GM15510 (cell line): ENCODE data around the gene HYAL3.

Source experiments
- POLR2A ChIP-seq: IDR thresholded peaks from 3 replicates; pipeline ENCODE4 v1.6.1; 2011; ENCODE audit warnings: borderline replicate concordance; ENCODE audit not compliant: insufficient read length; ENCODE audit errors: extremely low read depth

HYAL3 gene

GRCh38 chr3:50298836-50299637 lies at the start of gene HYAL3, which contains the start of gene NAA80:
Gene HYAL3, minus strand, starts transcription at chr3:50299405. Its CDS starts 3,803 bp downstream, at chr3:50295602.
Gene NAA80, minus strand, starts transcription at chr3:50299405. Its CDS starts 1,942 bp downstream, at chr3:50297463.
- TF ChIP-seq POLR2A, result peak; percentile 93

GRCh38 chr3:50347187-50347813 lies 48.1 kb upstream of the HYAL3 start:
- no peak for TF ChIP-seq POLR2A

- no peak for TF ChIP-seq POLR2A
Measured at GRCh38 chr3:50345586-50346234, 46.5 kb upstream of the HYAL3 start, which contains the start of gene ZMYND10. Gene ZMYND10, minus strand, starts transcription at chr3:50345732. Its CDS starts 153 bp downstream, at chr3:50345579.

GRCh38 chr3:50345008-50345407 lies 45.8 kb upstream of the HYAL3 start:
- no peak for TF ChIP-seq POLR2A

- no peak for TF ChIP-seq POLR2A
Measured at GRCh38 chr3:50342813-50343633, 43.8 kb upstream of the HYAL3 start.

GRCh38 chr3:50341996-50342650 lies 42.9 kb upstream of the HYAL3 start:
- TF ChIP-seq POLR2A, result no peak

- no peak for TF ChIP-seq POLR2A
Measured at GRCh38 chr3:50341537-50341936, 42.3 kb upstream of the HYAL3 start.

GRCh38 chr3:50340448-50341329 lies 41.5 kb upstream of the HYAL3 start, which contains the start of gene RASSF1:
Gene RASSF1, minus strand, starts transcription at chr3:50340836. Its CDS starts 31 bp downstream, at chr3:50340805.
- peak; percentile 83 for TF ChIP-seq POLR2A

GRCh38 chr3:50340147-50340447 lies 40.9 kb upstream of the HYAL3 start:
- no peak for TF ChIP-seq POLR2A

GRCh38 chr3:50339485-50340146 lies 40.4 kb upstream of the HYAL3 start:
- no peak for TF ChIP-seq POLR2A

- no peak for TF ChIP-seq POLR2A
Measured at GRCh38 chr3:50338965-50339364, 39.8 kb upstream of the HYAL3 start.

- peak; percentile 81 for TF ChIP-seq POLR2A
Measured at GRCh38 chr3:50337175-50337861, 38.1 kb upstream of the HYAL3 start.
